ENCODE results near the gene KLHL40. TPM values are rescaled to one million over a fixed set of nuclear protein-coding genes. Genes with fewer than 3 reads are reported as not detected.
A peak's percentile ranks its signal among the peaks of the same experiment; 100 is the strongest.

The KLHL40 gene
- total and polyA plus RNA-seq, 10 of the 15 experiments (the other 5 are each of a cell fraction or from before 2014, with no cell fraction given), result not detected

- 50% methylated on average over 15 of the region's 15 CpGs for WGBS (ENCODE audit: insufficient coverage, insufficient replicate concordance, low lambda C conversion rate, missing lambda C conversion rate)
- ChIA-PET CTCF (no interaction called here), POLR2A (no interaction called here), RAD21 (ENCODE audit: unreplicated experiment) (no interaction called here), SMC1A (ENCODE audit: uncharacterized antibody, unreplicated experiment) (no interaction called here)
- no TSS peak for BruUV-seq (replicated peaks)
- FAIRE-seq (peak; percentile 82), DNase-seq (ENCODE audit: low read depth, low spot score) (no peak), ATAC-seq (no peak)
- Histone ChIP-seq H3K4me2 (ENCODE audit: control insufficient read depth, insufficient read depth) (no peak overlapping the region), H3K4me3 (no peak overlapping the region), H3K9ac (ENCODE audit: control insufficient read depth, insufficient read depth, low read length) (no peak overlapping the region), H3K36me3 (ENCODE audit: control insufficient read depth in 2 of 2, insufficient read depth in 2 of 2, low read length in 1 of 2) (no peaks in the 10 kb centered on the region), H3K27me3 (replicated peaks in 1 of 2; ENCODE audit: control insufficient read depth in 2 of 2, insufficient read depth in 2 of 2, low read length in 1 of 2) (no peaks in the 10 kb centered on the region), H3K79me2 (ENCODE audit: control insufficient read depth, insufficient read depth, low read length) (no peaks in the 10 kb centered on the region), H3K27ac (ENCODE audit: control insufficient read depth, insufficient read depth) (no peak overlapping the region), H2AFZ (ENCODE audit: control insufficient read depth, low read depth, low read length) (no peak overlapping the region), H4K20me1 (ENCODE audit: control insufficient read depth, insufficient read depth) (no peaks in the 10 kb centered on the region), H3K4me1 (ENCODE audit: control insufficient read depth, insufficient read depth, low read length) (no peaks in the 10 kb centered on the region), H3K9me3 (replicated peaks; ENCODE audit: control insufficient read depth, insufficient read depth, low read length) (no peaks in the 10 kb centered on the region)
- intact Hi-C loops (cut with micrococcal nuclease; ENCODE audit: unreplicated experiment) (no loop called here), in situ Hi-C loops (cut with MboI) (no loop called here)
- no peak for TF ChIP-seq CBFB (IDR thresholded peaks at IDR 0.05; ENCODE audit: low read depth)
- TF ChIP-seq RFX5 (IDR thresholded peaks at IDR 0.05; ENCODE audit: low read depth, low read length), result no peak
Observed at GRCh38 chr3:42700366-42701288, 15.3 kb downstream of the KLHL40 start.

- H3K4me3 ChIP-seq, result no peak overlapping the region
- no peak overlapping the region for H3K4me2 ChIP-seq (ENCODE audit: control insufficient read depth, insufficient read depth)
- no peaks in the 10 kb centered on the region for H4K20me1 ChIP-seq (ENCODE audit: control insufficient read depth, insufficient read depth)
- H3K79me2 ChIP-seq (ENCODE audit: control insufficient read depth, insufficient read depth, low read length), result no peaks in the 10 kb centered on the region
- no peak overlapping the region for H2AFZ ChIP-seq (ENCODE audit: control insufficient read depth, low read depth, low read length)
- H3K9ac ChIP-seq (ENCODE audit: control insufficient read depth, insufficient read depth, low read length), result no peak overlapping the region
- RAD21 ChIA-PET (ENCODE audit: unreplicated experiment), result no interaction called here
- DNase-seq (ENCODE audit: low read depth, low spot score) (no peak), FAIRE-seq (no peak), ATAC-seq (peak; percentile 93)
- WGBS (ENCODE audit: insufficient coverage, insufficient replicate concordance, low lambda C conversion rate, missing lambda C conversion rate), result 38% methylated on average over 15 of the region's 15 CpGs
- CTCF ChIA-PET, result no interaction called here
- H3K36me3 ChIP-seq (ENCODE audit: control insufficient read depth in 2 of 2, insufficient read depth in 2 of 2, low read length in 1 of 2), result no peaks in the 10 kb centered on the region
- H3K9me3 ChIP-seq (replicated peaks; ENCODE audit: control insufficient read depth, insufficient read depth, low read length), result no peaks in the 10 kb centered on the region
- POLR2A ChIA-PET, result no interaction called here
- TF ChIP-seq KLF5 (IDR thresholded peaks at IDR 0.05; ENCODE audit: partially characterized antibody) (no peak), REST (IDR thresholded peaks at IDR 0.05; ENCODE audit: low read depth, low read length) (peak; percentile 97)
- intact Hi-C loops (cut with micrococcal nuclease; ENCODE audit: unreplicated experiment), result no loop called here
- no peak overlapping the region for H3K27ac ChIP-seq (ENCODE audit: control insufficient read depth, insufficient read depth)
- H3K4me1 ChIP-seq (ENCODE audit: control insufficient read depth, insufficient read depth, low read length), result no peaks in the 10 kb centered on the region
- BruUV-seq (replicated peaks), result no TSS peak
- in situ Hi-C loops (cut with MboI), result no loop called here
- SMC1A ChIA-PET (ENCODE audit: uncharacterized antibody, unreplicated experiment), result no interaction called here
- H3K27me3 ChIP-seq (replicated peaks in 1 of 2; ENCODE audit: control insufficient read depth in 2 of 2, insufficient read depth in 2 of 2, low read length in 1 of 2), result no peaks in the 10 kb centered on the region
Observed at GRCh38 chr3:42701371-42702065, 16.2 kb downstream of the KLHL40 start.
